K562 (cell line): ENCODE data around the gene RHOBTB3. TPM values are rescaled to one million over a fixed set of nuclear protein-coding genes. Genes with fewer than 3 reads are reported as not detected.

Experiments
- CBFA2T2 ChIP-seq: fragments of 450-650 bp; conservative IDR thresholded peaks from 2 replicates; pipeline ENCODE4 v1.6.1; 2017; ENCODE audit warnings: mild to moderate bottlenecking
- HDAC6 ChIP-seq: IDR thresholded peaks from 2 replicates; pipeline ENCODE4 v1.6.1; 2012; ENCODE audit warnings: low read depth, mild to moderate bottlenecking, control low read depth, inconsistent platforms, low read length, moderate library complexity
- NBN ChIP-seq: fragments of 450-650 bp; IDR thresholded peaks from 2 replicates; pipeline ENCODE4 v1.6.1; 2016; ENCODE audit warnings: low read depth, mild to moderate bottlenecking
- NCOA6 ChIP-seq: fragments of 450-650 bp; IDR thresholded peaks from 2 replicates; pipeline ENCODE4 v1.6.1; 2017; ENCODE audit warnings: mild to moderate bottlenecking
- NFE2 ChIP-seq: IDR thresholded peaks from 2 replicates; pipeline ENCODE4 v1.6.1; 2014; ENCODE audit warnings: antibody characterized with exemption, low read depth
- NFXL1 ChIP-seq: fragments of 450-650 bp; formaldehyde crosslinking; IDR thresholded peaks from 2 replicates; pipeline ENCODE4 v1.4.0; 2021; ENCODE audit warnings: mild to moderate bottlenecking
- NR3C1 ChIP-seq: sonication (generic); formaldehyde crosslinking; IDR thresholded peaks from 2 replicates; pipeline ENCODE4 v1.8.1; 2022; ENCODE audit warnings: missing genetic modification reagents
- PTTG1 ChIP-seq: fragments of 450-650 bp; IDR thresholded peaks from 2 replicates; pipeline ENCODE4 v1.6.1; 2016; ENCODE audit warnings: low read depth, mild to moderate bottlenecking, missing genetic modification characterization, missing compliant biosample characterization
- TBP ChIP-seq: optimal IDR thresholded peaks from 2 replicates; pipeline ENCODE3; 2011; ENCODE audit warnings: low read depth, low read length, improper control_type of control experiment
- TFE3 ChIP-seq: fragments of 450-650 bp; formaldehyde crosslinking; IDR thresholded peaks from 2 replicates; pipeline ENCODE4 v1.4.0; 2020; ENCODE audit warnings: mild to moderate bottlenecking, mixed read lengths
- ZFP1 ChIP-seq: fragments of 450-650 bp; formaldehyde crosslinking; IDR thresholded peaks from 2 replicates; pipeline ENCODE4 v1.4.0; 2020; ENCODE audit warnings: mild to moderate bottlenecking, mixed read lengths
- ZNF12 ChIP-seq: sonication (generic); formaldehyde crosslinking; IDR thresholded peaks from 2 replicates; pipeline ENCODE4 v1.4.0; 2020; ENCODE audit warnings: mild to moderate bottlenecking, missing genetic modification reagents
- ZNF133 ChIP-seq: fragments of 250-450 bp; sonication (Bioruptor Pico); IDR thresholded peaks from 2 replicates; pipeline ENCODE4 v1.4.0; 2020; ENCODE audit warnings: mild to moderate bottlenecking
- ZNF518B ChIP-seq: fragments of 250-450 bp; sonication (Bioruptor Pico); IDR thresholded peaks from 2 replicates; pipeline ENCODE4 v1.5.0; 2021; ENCODE audit warnings: mild to moderate bottlenecking, moderate library complexity
- ZNF57 ChIP-seq: fragments of 450-650 bp; formaldehyde crosslinking; IDR thresholded peaks from 2 replicates; pipeline ENCODE4 v1.4.0; 2020; ENCODE audit warnings: mild to moderate bottlenecking, moderate library complexity
- polyA plus RNA-seq, 8 experiments: library from polyadenylated mRNA; depleted of rRNA in 4 of 8; stranded (reverse) in 5 of 8; unstranded in 3 of 8; fragments of >200 nt; fragmentation: Nextera tagmentation in 2 of 8; fragmentation: Illumina TruSeq in 1 of 8; extraction: Ambion mirVana in 2 of 8; extraction: Trizol in 1 of 8; gene quantifications; 2 replicates each; pipeline versions ENCODE4 v1.2.1 to v1.2.3, GENCODE V29; 2011 to 2014; ENCODE audit warnings: inconsistent platforms in 1 of 8, missing spikeins in 1 of 8
- total RNA-seq, 7 experiments: library from RNA; depleted of rRNA in 6 of 7; stranded (reverse); fragments of >200 nt in 6 of 7; fragmentation: Illumina TruSeq in 2 of 7; extraction: Trizol in 2 of 7; gene quantifications; 2 replicates each; pipeline versions ENCODE4 v1.2.1 to v1.2.3, GENCODE V29; 2011 to 2021; ENCODE audit warnings: low replicate concordance in 1 of 7
- TF ChIP-seq, protein P1 (sequence below): fragments of 250-450 bp; sonication (Bioruptor Pico); IDR thresholded peaks from 2 replicates; pipeline ENCODE4 v1.5.0; 2021
- TF ChIP-seq, protein P2 (sequence below): sonication (generic); formaldehyde crosslinking; IDR thresholded peaks from 2 replicates; pipeline ENCODE4 v1.8.0; 2022; ENCODE audit warnings: missing genetic modification reagents, mild to moderate bottlenecking, borderline replicate concordance
- TF ChIP-seq, protein P3 (sequence below): fragments of 150-350 bp; IDR thresholded peaks from 2 replicates; pipeline ENCODE4 v1.6.1; 2014; ENCODE audit warnings: low read depth, mild to moderate bottlenecking, low read length, borderline replicate concordance

The RHOBTB3 gene
- total and polyA plus RNA-seq, 9 of the 15 experiments (the other 6 are each of a cell fraction or from before 2014, with no cell fraction given): 39.7 to 143 (median 115) TPM

DNA sequence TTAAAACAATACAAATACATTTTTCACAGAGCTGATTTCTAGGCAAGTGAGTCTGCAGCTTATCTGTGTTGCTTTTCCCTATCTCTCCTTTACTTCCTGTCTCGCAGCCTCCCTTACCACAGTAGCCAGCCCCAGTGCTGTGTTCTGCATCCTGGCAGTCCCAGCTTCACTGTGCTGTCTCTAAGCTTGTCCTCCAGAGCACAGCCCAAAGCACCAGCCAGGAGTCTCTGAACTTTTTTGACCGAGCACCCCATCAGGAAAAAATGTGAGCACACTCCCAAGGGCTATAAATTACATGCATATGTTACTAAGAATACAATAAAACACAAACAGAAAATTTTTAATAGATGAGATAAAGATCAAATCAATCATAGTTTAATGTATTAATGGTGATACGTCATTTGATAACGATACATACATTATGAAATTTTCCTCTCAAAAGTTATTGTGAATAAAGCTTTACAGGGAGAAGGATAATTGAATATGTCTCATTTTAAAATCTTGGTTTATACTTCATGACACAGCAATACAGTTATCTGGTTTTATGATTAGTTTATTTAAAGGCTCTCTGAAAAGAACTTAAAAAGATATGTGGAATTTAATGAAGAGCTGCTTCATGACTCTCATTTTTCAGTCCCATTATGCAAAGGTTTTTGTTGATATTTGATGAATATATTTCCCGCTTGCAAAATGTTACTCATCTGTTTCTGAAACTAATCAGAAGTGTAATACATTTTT, 7.3 kb upstream of the RHOBTB3 start (continued):
- TF ChIP-seq, protein P1, sequence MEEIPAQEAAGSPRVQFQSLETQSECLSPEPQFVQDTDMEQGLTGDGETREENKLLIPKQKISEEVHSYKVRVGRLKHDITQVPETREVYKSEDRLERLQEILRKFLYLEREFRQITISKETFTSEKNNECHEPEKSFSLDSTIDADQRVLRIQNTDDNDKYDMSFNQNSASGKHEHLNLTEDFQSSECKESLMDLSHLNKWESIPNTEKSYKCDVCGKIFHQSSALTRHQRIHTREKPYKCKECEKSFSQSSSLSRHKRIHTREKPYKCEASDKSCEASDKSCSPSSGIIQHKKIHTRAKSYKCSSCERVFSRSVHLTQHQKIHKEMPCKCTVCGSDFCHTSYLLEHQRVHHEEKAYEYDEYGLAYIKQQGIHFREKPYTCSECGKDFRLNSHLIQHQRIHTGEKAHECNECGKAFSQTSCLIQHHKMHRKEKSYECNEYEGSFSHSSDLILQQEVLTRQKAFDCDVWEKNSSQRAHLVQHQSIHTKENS (CRISPR knock-in tag): no peak
- TF ChIP-seq NFE2: peak; percentile 64
- TF ChIP-seq TFE3 (CRISPR knock-in tag): no peak
- no peak; the same call in 1 of the 2 replicates for TF ChIP-seq CBFA2T2
- no peak for TF ChIP-seq ZFP1 (CRISPR knock-in tag)
- TF ChIP-seq NR3C1 (CRISPR knock-in tag): no peak
- TF ChIP-seq PTTG1 (tag): no peak
- TF ChIP-seq TBP: no peak
- TF ChIP-seq NBN: peak; percentile 60; the same call in 1 of the 2 replicates
- TF ChIP-seq HDAC6: no peak
- no peak for TF ChIP-seq ZNF518B (CRISPR knock-in tag)
- TF ChIP-seq, protein P2, sequence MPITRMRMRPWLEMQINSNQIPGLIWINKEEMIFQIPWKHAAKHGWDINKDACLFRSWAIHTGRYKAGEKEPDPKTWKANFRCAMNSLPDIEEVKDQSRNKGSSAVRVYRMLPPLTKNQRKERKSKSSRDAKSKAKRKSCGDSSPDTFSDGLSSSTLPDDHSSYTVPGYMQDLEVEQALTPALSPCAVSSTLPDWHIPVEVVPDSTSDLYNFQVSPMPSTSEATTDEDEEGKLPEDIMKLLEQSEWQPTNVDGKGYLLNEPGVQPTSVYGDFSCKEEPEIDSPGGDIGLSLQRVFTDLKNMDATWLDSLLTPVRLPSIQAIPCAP: no peak
- no peak for TF ChIP-seq ZNF12
- no peak for TF ChIP-seq NCOA6
- TF ChIP-seq ZNF133 (CRISPR knock-in tag): no peak
- TF ChIP-seq, protein P3, sequence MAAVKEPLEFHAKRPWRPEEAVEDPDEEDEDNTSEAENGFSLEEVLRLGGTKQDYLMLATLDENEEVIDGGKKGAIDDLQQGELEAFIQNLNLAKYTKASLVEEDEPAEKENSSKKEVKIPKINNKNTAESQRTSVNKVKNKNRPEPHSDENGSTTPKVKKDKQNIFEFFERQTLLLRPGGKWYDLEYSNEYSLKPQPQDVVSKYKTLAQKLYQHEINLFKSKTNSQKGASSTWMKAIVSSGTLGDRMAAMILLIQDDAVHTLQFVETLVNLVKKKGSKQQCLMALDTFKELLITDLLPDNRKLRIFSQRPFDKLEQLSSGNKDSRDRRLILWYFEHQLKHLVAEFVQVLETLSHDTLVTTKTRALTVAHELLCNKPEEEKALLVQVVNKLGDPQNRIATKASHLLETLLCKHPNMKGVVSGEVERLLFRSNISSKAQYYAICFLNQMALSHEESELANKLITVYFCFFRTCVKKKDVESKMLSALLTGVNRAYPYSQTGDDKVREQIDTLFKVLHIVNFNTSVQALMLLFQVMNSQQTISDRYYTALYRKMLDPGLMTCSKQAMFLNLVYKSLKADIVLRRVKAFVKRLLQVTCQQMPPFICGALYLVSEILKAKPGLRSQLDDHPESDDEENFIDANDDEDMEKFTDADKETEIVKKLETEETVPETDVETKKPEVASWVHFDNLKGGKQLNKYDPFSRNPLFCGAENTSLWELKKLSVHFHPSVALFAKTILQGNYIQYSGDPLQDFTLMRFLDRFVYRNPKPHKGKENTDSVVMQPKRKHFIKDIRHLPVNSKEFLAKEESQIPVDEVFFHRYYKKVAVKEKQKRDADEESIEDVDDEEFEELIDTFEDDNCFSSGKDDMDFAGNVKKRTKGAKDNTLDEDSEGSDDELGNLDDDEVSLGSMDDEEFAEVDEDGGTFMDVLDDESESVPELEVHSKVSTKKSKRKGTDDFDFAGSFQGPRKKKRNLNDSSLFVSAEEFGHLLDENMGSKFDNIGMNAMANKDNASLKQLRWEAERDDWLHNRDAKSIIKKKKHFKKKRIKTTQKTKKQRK: no peak
- TF ChIP-seq NFXL1 (CRISPR knock-in tag): no peak
- TF ChIP-seq ZNF57 (CRISPR knock-in tag): no peak
